CD4-positive, alpha-beta T cell treated with Interleukin-15 for 4 hours (primary cell): ENCODE results near the gene PLEKHG5.
A peak's percentile ranks its signal among the peaks of the same experiment; 100 is the strongest.

ENCODE experiments used
- DNase-seq: peaks from one replicate; pipeline ENCODE4 v3.0.0-alpha.2; 2020; ENCODE audit warnings: low spot score

Gene PLEKHG5

DNA sequence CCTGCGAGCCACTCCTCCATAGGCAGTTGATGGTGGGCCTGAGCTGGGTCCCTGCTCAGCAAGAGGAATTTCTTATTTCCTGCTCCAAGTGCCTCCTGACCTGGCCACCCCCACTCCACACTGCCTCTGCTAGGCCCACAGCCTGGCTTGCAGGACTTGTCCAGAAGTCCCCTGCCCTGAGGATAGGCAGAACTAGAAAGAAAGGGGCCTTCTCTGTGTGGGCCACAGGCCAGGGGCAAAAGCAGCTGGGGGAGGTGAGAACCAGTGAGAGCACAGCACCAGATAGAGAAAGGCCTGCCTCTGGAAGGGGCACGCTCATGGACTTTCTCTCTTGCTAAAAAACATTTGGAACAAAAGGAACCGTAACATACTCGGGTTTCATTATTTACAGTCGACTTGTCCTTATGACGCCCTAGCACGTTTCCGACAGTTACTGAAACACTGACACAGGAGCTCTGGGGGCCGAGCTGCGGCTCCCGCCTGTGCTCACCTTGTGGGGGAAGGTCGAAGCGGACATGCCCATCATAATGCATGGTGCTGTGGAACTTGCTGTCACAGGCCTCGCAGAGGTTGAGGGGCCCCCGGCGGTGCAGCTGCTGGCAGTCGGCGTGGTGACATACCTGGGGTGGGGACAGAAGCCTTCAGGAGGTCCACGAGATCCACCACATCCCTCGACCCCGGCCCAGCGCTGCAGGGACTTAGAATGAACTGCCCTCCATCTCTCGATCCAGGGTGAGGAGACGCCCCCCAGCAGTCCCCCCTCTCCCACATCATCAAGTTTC is 14.2 kb downstream of the PLEKHG5 start:
- no peak for DNase-seq

GRCh38 chr1:6476483-6476882 is 15.0 kb downstream of the PLEKHG5 start:
- DNase-seq: no peak

DNA sequence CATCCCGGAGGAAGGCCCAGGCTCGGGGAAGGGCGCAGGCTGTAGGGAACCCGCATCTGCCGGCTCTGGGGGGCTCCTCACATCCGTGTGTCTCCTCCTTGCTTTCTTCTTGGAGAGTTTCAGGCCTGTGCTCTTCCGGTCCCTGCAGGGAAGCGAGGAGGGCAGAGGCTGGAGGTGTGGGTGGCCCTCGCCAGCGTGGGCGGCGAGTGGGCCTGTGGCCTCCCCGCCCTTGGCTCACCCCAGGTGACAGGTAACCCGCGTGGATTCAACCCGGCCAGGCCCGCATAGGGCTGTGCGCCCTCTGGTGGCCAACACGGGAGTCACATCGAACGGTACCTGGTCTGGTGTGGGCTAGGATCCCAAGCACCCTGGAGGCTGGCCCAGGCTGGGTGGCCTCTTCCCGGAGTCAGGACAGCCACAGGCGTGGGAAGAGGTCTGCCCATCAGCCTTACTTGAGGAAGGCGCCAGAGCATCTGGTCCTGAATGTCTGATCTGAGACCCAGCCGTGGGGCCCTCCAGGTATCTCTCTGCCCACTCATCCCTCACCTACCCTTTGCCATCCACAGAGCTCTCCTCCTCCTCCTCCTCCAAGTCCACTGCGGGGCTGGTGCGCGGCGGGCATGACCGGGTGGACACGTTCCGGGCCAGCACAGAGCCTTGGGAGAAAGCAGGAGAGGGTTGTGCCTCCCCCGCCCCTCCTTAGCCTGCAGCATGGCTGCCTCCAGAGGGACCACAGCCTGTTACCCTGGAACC is 15.9 kb downstream of the PLEKHG5 start:
- DNase-seq: peak; percentile 87

- no peak for DNase-seq
Measured at GRCh38 chr1:6474815-6475282, 16.6 kb downstream of the PLEKHG5 start.

GRCh38 chr1:6473974-6474814 is 17.3 kb downstream of the PLEKHG5 start:
- no peak for DNase-seq

DNA sequence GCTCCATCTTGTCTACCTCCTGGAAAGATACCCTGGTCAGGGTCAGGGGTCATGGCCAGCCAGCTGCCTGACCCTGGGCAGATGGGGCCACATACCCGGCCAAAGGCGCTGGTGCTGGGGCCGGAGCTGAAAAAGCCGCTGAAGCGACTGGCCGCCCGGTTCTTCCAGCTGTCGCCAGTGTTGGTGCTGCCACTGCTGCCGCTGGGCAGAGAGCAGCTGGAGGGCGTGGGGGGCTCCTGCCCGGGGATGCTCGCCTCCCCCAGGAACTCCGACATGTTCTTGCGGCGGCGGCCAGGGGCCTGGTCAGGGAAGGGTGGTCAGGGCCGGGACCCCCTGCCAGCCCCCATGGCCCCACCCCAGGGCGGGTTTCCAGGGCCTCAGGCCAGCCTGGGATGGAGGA is 18.3 kb downstream of the PLEKHG5 start:
- no peak for DNase-seq

DNA sequence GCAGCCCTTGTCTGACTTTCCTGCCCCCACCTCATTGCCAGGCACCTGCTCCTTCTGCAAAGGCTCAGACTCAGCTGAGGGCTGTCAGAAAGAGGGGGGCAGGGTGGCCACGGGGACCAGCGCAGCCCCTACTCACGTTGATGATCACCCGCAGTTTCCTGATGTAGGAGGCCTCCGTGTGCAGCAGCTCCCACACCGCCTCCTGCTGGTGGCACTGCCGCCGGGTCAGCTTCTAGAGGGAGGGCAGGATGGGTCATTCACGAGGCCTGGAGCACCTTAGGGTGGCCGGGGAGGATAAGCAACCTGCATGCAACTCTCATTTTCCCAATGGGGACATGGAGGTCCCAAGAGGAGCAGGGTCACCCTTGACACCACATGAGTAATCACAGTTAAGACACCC is 19.1 kb downstream of the PLEKHG5 start:
- no peak for DNase-seq

- DNase-seq: no peak
Measured at GRCh38 chr1:6471970-6472368, 19.5 kb downstream of the PLEKHG5 start.

GRCh38 chr1:6471086-6471969 is 20.1 kb downstream of the PLEKHG5 start:
- DNase-seq: no peak

- DNase-seq: no peak
Measured at GRCh38 chr1:6470132-6471085, 21.1 kb downstream of the PLEKHG5 start.

DNA sequence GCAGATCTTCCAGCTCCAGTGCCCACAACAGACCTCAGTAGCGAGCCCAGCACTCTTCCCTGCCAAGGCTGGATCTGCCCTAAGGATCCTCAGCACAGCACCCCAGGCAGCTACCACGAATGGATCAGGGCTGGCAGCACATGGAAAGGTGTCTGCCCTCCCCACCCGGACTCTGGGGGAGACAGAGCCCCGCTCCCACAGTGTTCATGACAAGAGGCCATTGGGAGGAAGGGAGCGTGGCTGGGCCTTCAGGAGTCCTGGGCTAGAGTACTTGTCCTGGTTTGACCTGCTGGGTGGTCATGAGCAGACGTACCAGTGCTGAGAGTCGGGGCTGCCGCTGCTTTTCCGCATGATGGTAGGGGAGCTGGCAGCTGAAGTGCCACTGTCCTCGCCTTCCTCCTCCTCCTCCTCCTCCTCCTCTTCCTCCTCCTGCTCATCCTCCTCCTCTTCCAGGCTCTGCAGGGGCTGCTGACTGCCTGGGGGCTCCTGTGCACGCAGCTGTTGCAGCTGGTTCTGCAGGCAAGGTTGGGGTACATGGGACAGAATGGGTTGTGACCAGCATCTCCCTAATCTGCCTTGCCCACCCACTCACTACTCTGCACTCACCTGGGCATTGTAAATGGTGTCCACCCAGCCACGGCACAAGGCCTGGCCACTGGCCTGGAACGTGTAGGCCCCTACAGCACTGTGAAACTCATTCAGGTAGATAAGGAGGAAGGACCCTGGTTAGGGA is 22.6 kb downstream of the PLEKHG5 start:
- DNase-seq: no peak

- DNase-seq: no peak
Measured at GRCh38 chr1:6467744-6468688, 23.5 kb downstream of the PLEKHG5 start.

- no peak for DNase-seq
Measured at GRCh38 chr1:6467224-6467623, 24.2 kb downstream of the PLEKHG5 start.

GRCh38 chr1:6466751-6467150 is 24.7 kb downstream of the PLEKHG5 start:
- DNase-seq: no peak

GRCh38 chr1:6466023-6466422 is 25.4 kb downstream of the PLEKHG5 start, which contains the start of gene TNFRSF25:
Gene TNFRSF25, minus strand, starts transcription at chr1:6466173. Its CDS starts 66 bp downstream, at chr1:6466107.
- DNase-seq: peak; percentile 63

DNA sequence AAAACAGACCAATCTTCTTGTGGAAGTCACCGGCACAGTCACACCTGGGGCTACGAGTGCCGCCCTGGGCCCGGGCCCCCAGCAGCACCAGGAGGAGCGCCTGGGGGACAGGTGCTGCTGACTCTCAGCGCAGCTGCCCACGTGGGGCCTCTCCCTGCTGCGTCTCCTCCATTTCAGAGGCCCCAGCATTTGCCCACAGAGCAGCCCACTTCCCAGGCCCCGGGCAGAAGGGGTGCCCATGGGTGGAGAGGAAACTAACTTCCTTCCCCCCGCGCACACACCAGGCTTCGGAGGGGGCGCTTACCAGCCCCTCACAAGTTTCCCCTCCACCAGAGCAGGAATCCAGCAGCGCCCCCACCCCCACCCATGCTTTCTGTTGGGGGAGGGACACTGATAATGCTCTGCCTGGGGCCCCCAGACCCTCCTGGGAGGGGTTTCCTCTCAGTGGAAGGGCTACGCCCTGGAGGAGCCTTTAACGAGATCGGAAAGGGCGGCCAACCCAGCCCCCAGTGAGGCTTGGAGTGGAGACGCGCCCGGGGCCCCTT is 25.9 kb downstream of the PLEKHG5 start:
- peak; percentile 35 for DNase-seq

DNA sequence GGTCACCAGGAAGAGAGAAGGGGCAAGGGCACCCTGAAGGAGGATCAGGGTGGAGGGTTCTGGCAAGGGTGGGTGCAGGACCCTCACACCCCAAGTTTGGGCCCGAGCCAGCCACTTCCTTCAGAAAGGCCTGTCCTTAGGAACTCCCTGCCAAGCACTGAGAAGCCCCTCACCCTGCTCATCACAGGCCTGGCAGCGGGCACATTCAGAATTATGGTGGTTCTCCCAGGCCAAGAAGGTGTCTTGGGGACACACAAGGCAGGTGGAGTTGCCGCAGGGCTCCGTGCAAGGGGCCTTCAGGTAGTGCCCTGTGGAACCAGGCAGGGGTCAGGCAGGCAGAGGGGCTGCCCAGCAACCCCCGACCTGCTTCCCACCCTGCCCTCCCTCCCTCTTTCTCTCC is 26.6 kb downstream of the PLEKHG5 start:
- no peak for DNase-seq

DNA sequence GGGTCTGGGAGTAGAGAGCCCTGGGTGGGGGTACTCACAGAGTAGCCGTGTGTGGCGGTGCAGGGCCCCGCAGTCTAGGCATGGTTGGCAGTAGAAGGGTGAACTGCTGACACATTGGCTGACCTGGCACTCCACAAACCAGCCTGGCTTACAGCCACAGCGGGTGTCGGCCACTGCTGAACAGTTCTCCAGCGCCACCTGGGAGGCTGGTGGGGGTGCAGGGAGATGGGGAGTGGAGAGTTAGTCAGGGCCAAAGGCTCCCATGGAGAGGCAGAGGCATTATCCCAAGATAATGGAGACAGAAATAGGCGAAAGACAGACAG is 27.0 kb downstream of the PLEKHG5 start:
- DNase-seq: peak; percentile 60
